ENCODE measurements around the gene GOLGA5.

The GOLGA5 gene

GRCh38 chr14:92880851-92881250 is 86.7 kb downstream of the GOLGA5 start:
- TF ChIP-seq, protein P1, sequence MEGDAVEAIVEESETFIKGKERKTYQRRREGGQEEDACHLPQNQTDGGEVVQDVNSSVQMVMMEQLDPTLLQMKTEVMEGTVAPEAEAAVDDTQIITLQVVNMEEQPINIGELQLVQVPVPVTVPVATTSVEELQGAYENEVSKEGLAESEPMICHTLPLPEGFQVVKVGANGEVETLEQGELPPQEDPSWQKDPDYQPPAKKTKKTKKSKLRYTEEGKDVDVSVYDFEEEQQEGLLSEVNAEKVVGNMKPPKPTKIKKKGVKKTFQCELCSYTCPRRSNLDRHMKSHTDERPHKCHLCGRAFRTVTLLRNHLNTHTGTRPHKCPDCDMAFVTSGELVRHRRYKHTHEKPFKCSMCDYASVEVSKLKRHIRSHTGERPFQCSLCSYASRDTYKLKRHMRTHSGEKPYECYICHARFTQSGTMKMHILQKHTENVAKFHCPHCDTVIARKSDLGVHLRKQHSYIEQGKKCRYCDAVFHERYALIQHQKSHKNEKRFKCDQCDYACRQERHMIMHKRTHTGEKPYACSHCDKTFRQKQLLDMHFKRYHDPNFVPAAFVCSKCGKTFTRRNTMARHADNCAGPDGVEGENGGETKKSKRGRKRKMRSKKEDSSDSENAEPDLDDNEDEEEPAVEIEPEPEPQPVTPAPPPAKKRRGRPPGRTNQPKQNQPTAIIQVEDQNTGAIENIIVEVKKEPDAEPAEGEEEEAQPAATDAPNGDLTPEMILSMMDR (IDR thresholded peaks at IDR 0.05; ENCODE audit: low read depth, low read length, missing control alignments) = peak; percentile 27
- Histone ChIP-seq H3K36me3 (replicated peaks) (no peaks in the 10 kb centered on the region), H3K27me3 (replicated peaks) (peaks cover 2% of the 10 kb centered on the region), H3K27ac (no peak overlapping the region), H3K4me3 (ENCODE audit: low read depth, low read length) (no peak overlapping the region)
- in situ Hi-C loops (cut with HindIII; ENCODE audit: low pct_ligation_motif_present, low sequenced_read_pairs) = no loop called here
- peak; percentile 17 for DNase-seq

DNA sequence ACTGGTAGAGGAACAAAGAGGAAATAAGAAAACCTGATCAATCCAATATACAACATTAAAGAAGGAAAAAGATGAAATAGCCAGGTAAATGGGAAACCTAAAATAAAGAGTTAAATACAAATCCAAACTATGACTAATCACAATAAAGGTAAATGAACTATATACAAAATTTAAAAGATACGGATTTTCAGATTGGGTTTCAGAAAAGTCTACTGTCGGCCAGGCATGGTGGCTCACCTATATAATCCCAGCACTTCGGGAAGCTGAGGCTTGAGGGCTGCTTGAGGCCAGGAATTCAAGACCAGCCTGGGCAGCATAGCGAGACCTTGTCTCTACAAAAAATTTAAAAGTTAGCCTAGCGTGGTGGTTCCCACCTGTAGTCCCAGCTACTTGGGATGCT is 89.0 kb downstream of the GOLGA5 start:
- H3K4me3 ChIP-seq (ENCODE audit: low read depth, low read length) = no peak overlapping the region
- TF ChIP-seq, protein P1 (IDR thresholded peaks at IDR 0.05; ENCODE audit: low read depth, low read length, missing control alignments) = no peak

DNA sequence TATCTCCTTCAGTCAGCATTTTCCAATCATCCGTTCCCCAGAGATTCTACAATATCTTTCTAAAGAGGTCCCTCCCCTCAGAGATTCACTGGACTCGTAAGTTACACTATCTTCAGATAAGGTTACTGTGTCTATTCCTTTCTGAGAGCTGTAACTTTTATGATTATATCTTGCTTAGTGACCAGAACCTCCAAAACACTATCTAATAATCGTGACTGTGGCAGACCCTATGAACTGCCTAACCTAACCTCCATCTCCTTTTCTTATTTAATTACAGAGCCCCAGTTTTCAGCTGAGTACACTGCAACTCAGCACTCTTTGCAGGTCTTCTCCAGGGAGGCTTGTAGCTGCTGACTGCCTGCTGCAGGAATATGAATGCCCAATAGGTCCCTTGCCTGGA is 90.3 kb downstream of the GOLGA5 start:
- Histone ChIP-seq H3K36me3 (replicated peaks) (no peaks in the 10 kb centered on the region), H3K4me3 (ENCODE audit: low read depth, low read length) (no peak overlapping the region), H3K27ac (no peak overlapping the region), H3K27me3 (replicated peaks) (peaks cover 4% of the 10 kb centered on the region)
- no peak for DNase-seq
- in situ Hi-C loops (cut with HindIII; ENCODE audit: low pct_ligation_motif_present, low sequenced_read_pairs) = no loop called here
- TF ChIP-seq, protein P1 (IDR thresholded peaks at IDR 0.05; ENCODE audit: low read depth, low read length, missing control alignments) = no peak

More for the DNA sequence above, 89.0 kb downstream of the GOLGA5 start:
- no peak for DNase-seq
- Histone ChIP-seq H3K27ac (no peak overlapping the region), H3K36me3 (replicated peaks) (no peaks in the 10 kb centered on the region), H3K27me3 (replicated peaks) (peaks cover 4% of the 10 kb centered on the region)
- in situ Hi-C loops (cut with HindIII; ENCODE audit: low pct_ligation_motif_present, low sequenced_read_pairs) = no loop called here

- Histone ChIP-seq H3K36me3 (replicated peaks) (no peaks in the 10 kb centered on the region), H3K4me3 (ENCODE audit: low read depth, low read length) (no peak overlapping the region), H3K27me3 (replicated peaks) (peaks cover 4% of the 10 kb centered on the region), H3K27ac (no peak overlapping the region)
- DNase-seq = no peak
- in situ Hi-C loops (cut with HindIII; ENCODE audit: low pct_ligation_motif_present, low sequenced_read_pairs) = no loop called here
- TF ChIP-seq, protein P1 (IDR thresholded peaks at IDR 0.05; ENCODE audit: low read depth, low read length, missing control alignments) = no peak
Measured at GRCh38 chr14:92885279-92886061, 91.4 kb downstream of the GOLGA5 start.

- no peak for DNase-seq
- TF ChIP-seq, protein P1 (IDR thresholded peaks at IDR 0.05; ENCODE audit: low read depth, low read length, missing control alignments) = no peak
- Histone ChIP-seq H3K4me3 (ENCODE audit: low read depth, low read length) (no peak overlapping the region), H3K36me3 (replicated peaks) (no peaks in the 10 kb centered on the region), H3K27ac (no peak overlapping the region), H3K27me3 (replicated peaks) (peaks cover 2% of the 10 kb centered on the region)
- in situ Hi-C loops (cut with HindIII; ENCODE audit: low pct_ligation_motif_present, low sequenced_read_pairs) = no loop called here
Measured at GRCh38 chr14:92886337-92886736, 92.2 kb downstream of the GOLGA5 start.

GRCh38 chr14:92887157-92887556 is 93.1 kb downstream of the GOLGA5 start:
- Histone ChIP-seq H3K27ac (no peak overlapping the region), H3K27me3 (replicated peaks) (peaks cover 2% of the 10 kb centered on the region), H3K4me3 (ENCODE audit: low read depth, low read length) (no peak overlapping the region), H3K36me3 (replicated peaks) (no peaks in the 10 kb centered on the region)
- in situ Hi-C loops (cut with HindIII; ENCODE audit: low pct_ligation_motif_present, low sequenced_read_pairs) = no loop called here
- DNase-seq = no peak
- TF ChIP-seq, protein P1 (IDR thresholded peaks at IDR 0.05; ENCODE audit: low read depth, low read length, missing control alignments) = no peak
